NK-92 (cell line): ENCODE data around the gene MBOAT1.
"Not testable (repeated sequence)": the region's sequence is repeated elsewhere in the genome, so short reads cannot be mapped to it uniquely, and the experiment has no call there.

ENCODE experiments used
- DNase-seq: peaks from one replicate; lab custom pipeline; 2025; ENCODE audit not compliant: unreplicated experiment; lab: John Stamatoyannopoulos, UW

MBOAT1 gene

GRCh38 chr6:20212392-20213111 is at the start of gene MBOAT1:
TSS of gene MBOAT1 (minus strand) at chr6:20212469. CDS start at chr6:20212234, 235 bp downstream.
- no peak for DNase-seq

GRCh38 chr6:20261685-20262084 is 49.4 kb upstream of the MBOAT1 start:
- no peak for DNase-seq

GRCh38 chr6:20260360-20260759 is 48.1 kb upstream of the MBOAT1 start:
- DNase-seq, result no peak

GRCh38 chr6:20259316-20260049 is 47.2 kb upstream of the MBOAT1 start:
- DNase-seq, result no peak

GRCh38 chr6:20255428-20255827 is 43.2 kb upstream of the MBOAT1 start:
- DNase-seq, result no peak

- DNase-seq, result no peak
Observed at GRCh38 chr6:20254295-20254694, 42.0 kb upstream of the MBOAT1 start.

- DNase-seq, result no peak
Observed at GRCh38 chr6:20253021-20253420, 40.8 kb upstream of the MBOAT1 start.

- DNase-seq, result no peak
Observed at GRCh38 chr6:20252311-20252710, 40.0 kb upstream of the MBOAT1 start.

- DNase-seq, result no peak
Observed at GRCh38 chr6:20251525-20251924, 39.3 kb upstream of the MBOAT1 start.

GRCh38 chr6:20246125-20246524 is 33.9 kb upstream of the MBOAT1 start:
- no peak for DNase-seq

GRCh38 chr6:20244807-20245681 is 32.8 kb upstream of the MBOAT1 start:
- not testable (repeated sequence) for DNase-seq

GRCh38 chr6:20243288-20243687 is 31.0 kb upstream of the MBOAT1 start:
- no peak for DNase-seq

GRCh38 chr6:20242397-20242796 is 30.1 kb upstream of the MBOAT1 start:
- no peak for DNase-seq

- no peak for DNase-seq
Observed at GRCh38 chr6:20241102-20241501, 28.8 kb upstream of the MBOAT1 start.

- DNase-seq, result no peak
Observed at GRCh38 chr6:20238688-20239587, 26.7 kb upstream of the MBOAT1 start.

GRCh38 chr6:20237677-20238460 is 25.6 kb upstream of the MBOAT1 start:
- DNase-seq, result no peak

GRCh38 chr6:20236909-20237600 is 24.8 kb upstream of the MBOAT1 start:
- DNase-seq, result no peak

GRCh38 chr6:20236344-20236743 is 24.1 kb upstream of the MBOAT1 start:
- DNase-seq, result no peak

- DNase-seq, result no peak
Observed at GRCh38 chr6:20235041-20235440, 22.8 kb upstream of the MBOAT1 start.
